HepG2 (cell line): ENCODE results near the gene UGT1A3. TPM values are rescaled to one million over a fixed set of nuclear protein-coding genes. Genes with fewer than 3 reads are reported as not detected.

ENCODE experiments used
- ATAC-seq: fragments of 200-7000 bp; cut with Tn5 transposase; 3 replicates; pipeline ENCODE4 v1.9.1; 2020; ENCODE audit warnings: mild to moderate bottlenecking, moderate library complexity
- BruUV-seq: library from RNA; stranded (reverse); fragments of 400-500 nt; replicated peaks from 2 replicates; lab custom pipeline; 2021; lab: Mats Ljungman, UMichigan
- CTCF ChIA-PET: fragments of 300-600 bp; formaldehyde crosslinking; extraction: SDS; loops from one replicate; lab custom pipeline; 2021; ENCODE audit warnings: low total read pairs, inconsistent platforms, low intra/inter-chr PET ratio; lab: Yijun Ruan, JAX
- POLR2A ChIA-PET: fragments of 350-600 bp; sonication (Branson Sonifier 250); formaldehyde crosslinking; loops from one replicate; lab custom pipeline; 2020; ENCODE audit warnings: antibody characterized with exemption, inconsistent platforms; lab: Yijun Ruan, JAX
- DNase-seq: peaks from one replicate; pipeline ENCODE4 v3.0.0-alpha.2; 2015; ENCODE audit warnings: low spot score
- FAIRE-seq: peaks from 3 replicates; lab custom pipeline; 2011; peaks lifted over from hg19 to GRCh38; lab: Jason Lieb, UNC
- H2AFZ ChIP-seq: one replicate; pipeline ENCODE4 v1.6.1; 2011; ENCODE audit warnings: low read length, inconsistent platforms
- H3K27ac ChIP-seq: fragments of 300-600 bp; 3 replicates; pipeline ENCODE4 v1.8.0; 2011; ENCODE audit warnings: mixed run types, mild to moderate bottlenecking, mixed read lengths, low read length, inconsistent platforms; ENCODE audit not compliant: insufficient read depth; ENCODE audit errors: extremely low read length
- H3K27me3 ChIP-seq, 2 experiments: fragments of 200-600 bp in 1 of 2; 2 replicates in 1 of 2; 3 replicates in 1 of 2; pipeline versions ENCODE4 v1.6.0 to v1.8.0; 2011; ENCODE audit warnings: low read length in 2 of 2, mild to moderate bottlenecking in 2 of 2, moderate library complexity in 2 of 2, inconsistent platforms in 1 of 2; ENCODE audit not compliant: insufficient read depth in 2 of 2, control insufficient read depth in 1 of 2
- H3K36me3 ChIP-seq, 2 experiments: fragments of 200-600 bp in 1 of 2; replicated peaks in 1 of 2; 2 replicates in 1 of 2; 3 replicates in 1 of 2; pipeline versions ENCODE4 v1.5.1 to v1.8.0; 2011; ENCODE audit warnings: low read length in 2 of 2, inconsistent platforms in 1 of 2; ENCODE audit not compliant: insufficient read depth in 2 of 2, control insufficient read depth in 1 of 2
- H3K4me1 ChIP-seq: 2 replicates; pipeline ENCODE4 v1.5.1; 2012; ENCODE audit warnings: low read length, inconsistent platforms; ENCODE audit not compliant: insufficient read depth
- H3K4me2 ChIP-seq: 2 replicates; pipeline ENCODE4 v1.6.0; 2011; ENCODE audit warnings: low read depth, low read length, inconsistent platforms
- H3K4me3 ChIP-seq, 3 experiments: fragments of 200-600 bp in 1 of 3; sonication (generic), shearing (Covaris generic) in 1 of 3; replicated peaks in 1 of 3; 2 replicates each; pipeline ENCODE4 v1.5.1; 2011 to 2016; ENCODE audit warnings: low read length in 3 of 3, inconsistent platforms in 2 of 3, low read depth in 2 of 3, mild to moderate bottlenecking in 2 of 3, control low read depth in 1 of 3, mixed read lengths in 1 of 3; ENCODE audit not compliant: insufficient read depth in 1 of 3
- H3K79me2 ChIP-seq: one replicate; pipeline ENCODE4 v1.6.1; 2011; ENCODE audit warnings: low read length, inconsistent platforms; ENCODE audit not compliant: insufficient read depth
- H3K9ac ChIP-seq: 2 replicates; pipeline ENCODE4 v1.6.0; 2011; ENCODE audit warnings: mild to moderate bottlenecking, low read depth, low read length, inconsistent platforms; ENCODE audit not compliant: insufficient read depth
- H3K9me3 ChIP-seq: 2 replicates; pipeline ENCODE4 v1.5.1; 2012; ENCODE audit warnings: mild to moderate bottlenecking, low read length
- H4K20me1 ChIP-seq: 2 replicates; pipeline ENCODE4 v1.6.0; 2011; ENCODE audit warnings: inconsistent platforms, mild to moderate bottlenecking, low read length, moderate library complexity; ENCODE audit not compliant: insufficient read depth
- IRX3 ChIP-seq: sonication (generic); formaldehyde crosslinking; IDR thresholded peaks from 2 replicates; pipeline ENCODE4 v1.8.1; 2023; ENCODE audit warnings: mild to moderate bottlenecking, low read depth, missing genetic modification reagents, borderline replicate concordance
- LBX2 ChIP-seq: sonication (generic); formaldehyde crosslinking; IDR thresholded peaks from 2 replicates; pipeline ENCODE4 v1.5.0; 2020; ENCODE audit warnings: missing genetic modification reagents, mild to moderate bottlenecking, borderline replicate concordance
- MTA3 ChIP-seq: sonication (generic); formaldehyde crosslinking; IDR thresholded peaks from 2 replicates; pipeline ENCODE4 v1.4.0; 2020; ENCODE audit warnings: missing genetic modification reagents
- MTERF4 ChIP-seq: sonication (generic); formaldehyde crosslinking; IDR thresholded peaks from 2 replicates; pipeline ENCODE4 v1.8.0; 2023; ENCODE audit warnings: mild to moderate bottlenecking, missing genetic modification reagents
- RNF2 ChIP-seq: fragments of 450-650 bp; conservative IDR thresholded peaks from 2 replicates; pipeline ENCODE4 v1.6.1; 2016; ENCODE audit warnings: low read depth
- SNAPC2 ChIP-seq: sonication (generic); formaldehyde crosslinking; IDR thresholded peaks from 2 replicates; pipeline ENCODE4 v1.8.1; 2022; ENCODE audit warnings: mild to moderate bottlenecking, missing genetic modification reagents
- ZFP37 ChIP-seq: sonication (generic); formaldehyde crosslinking; IDR thresholded peaks from 2 replicates; pipeline ENCODE4 v1.4.0; 2020; ENCODE audit warnings: missing genetic modification reagents, borderline replicate concordance
- WGBS: methylation state at CpG from one replicate; pipeline ENCODE4 v1.1.6; 2017; ENCODE audit warnings: low lambda C conversion rate; 5-methylcytosine and 5-hydroxymethylcytosine counted together
- in situ Hi-C: cut with HindIII; loops from 2 replicates; pipeline ENCODE4 v1.10.0; 2017; ENCODE audit warnings: low pct_unique_long_range_greater_than_20kb; ENCODE audit not compliant: extremely low pct_ligation_motif_present
- intact Hi-C: fragments of 100-400 bp; cut with micrococcal nuclease; formaldehyde crosslinking; loops from one replicate; pipeline ENCODE4 v1.10.0; 2022; ENCODE audit not compliant: unreplicated experiment
- polyA plus RNA-seq, 8 experiments: library from polyadenylated mRNA; depleted of rRNA in 3 of 8; stranded (reverse) in 7 of 8; unstranded in 1 of 8; fragments of >200 nt; fragmentation: Illumina TruSeq in 4 of 8; extraction: Trizol in 4 of 8; gene quantifications; 2 replicates each; pipeline versions ENCODE4 v1.2.1 to v1.2.3, GENCODE V29; 2011 to 2016; ENCODE audit warnings: low read depth in 4 of 8, missing spikeins in 1 of 8, mixed read lengths in 1 of 8; ENCODE audit not compliant: insufficient read depth in 1 of 8
- total RNA-seq, 5 experiments: library from RNA; depleted of rRNA; stranded (reverse); fragments of >200 nt; fragmentation: Illumina TruSeq; extraction: Trizol; gene quantifications; 2 replicates each; pipeline ENCODE4 v1.2.3, GENCODE V29; 2016; ENCODE audit warnings: low read depth in 1 of 5
- TF ChIP-seq, protein P1 (sequence below): IDR thresholded peaks from 2 replicates; pipeline ENCODE4 v1.6.1; 2016; ENCODE audit warnings: missing biosample characterization, missing genetic modification reagents, low read depth
- TF ChIP-seq, protein P2 (sequence below): sonication (generic); formaldehyde crosslinking; IDR thresholded peaks from 2 replicates; pipeline ENCODE4 v1.5.1; 2020; ENCODE audit warnings: missing genetic modification reagents, mild to moderate bottlenecking, borderline replicate concordance

Gene UGT1A3
- total and polyA plus RNA-seq, 2 of the 13 experiments (the other 11 are each of a cell fraction or from before 2014, with no cell fraction given), result not detected

DNA sequence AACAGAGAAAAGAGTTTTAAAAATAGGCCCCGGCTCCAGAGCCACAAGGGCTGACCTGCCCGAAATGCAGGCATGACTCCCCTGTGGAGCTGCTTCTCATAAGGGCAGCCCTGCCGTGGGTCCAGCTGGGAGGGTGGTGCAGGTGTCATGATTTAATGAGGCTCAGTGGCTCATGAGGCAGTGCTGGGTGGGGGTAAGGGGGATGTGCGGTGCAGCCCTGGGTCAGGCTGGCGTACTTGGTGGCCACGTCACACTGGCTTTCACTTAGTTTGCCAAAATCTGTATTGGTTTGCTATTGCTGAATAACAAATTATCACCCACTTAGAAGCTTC lies 91.9 kb downstream of the UGT1A3 start:
- ATAC-seq (no peak), FAIRE-seq (no peak), DNase-seq (no peak)
- Histone ChIP-seq H4K20me1 (no peaks in the 10 kb centered on the region), H3K36me3 (no peaks in the 10 kb centered on the region), H3K79me2 (no peaks in the 10 kb centered on the region), H3K4me1 (peaks cover 23% of the 10 kb centered on the region), H3K27ac (no peak overlapping the region), H3K4me2 (no peak overlapping the region), H3K27me3 (peaks cover 8 to 34% of the 10 kb centered on the region in 2 experiments), H2AFZ (no peak overlapping the region), H3K9ac (no peak overlapping the region), H3K9me3 (no peaks in the 10 kb centered on the region), H3K4me3 (no peak overlapping the region)
- TF ChIP-seq MTA3 (CRISPR knock-in tag), result no peak
- no peak for TF ChIP-seq IRX3 (CRISPR knock-in tag)
- TF ChIP-seq SNAPC2 (CRISPR knock-in tag), result no peak
- no peak for TF ChIP-seq RNF2
- no peak for TF ChIP-seq ZFP37 (CRISPR knock-in tag)
- no peak for TF ChIP-seq MTERF4
- no peak for TF ChIP-seq LBX2
- TF ChIP-seq, protein P1, sequence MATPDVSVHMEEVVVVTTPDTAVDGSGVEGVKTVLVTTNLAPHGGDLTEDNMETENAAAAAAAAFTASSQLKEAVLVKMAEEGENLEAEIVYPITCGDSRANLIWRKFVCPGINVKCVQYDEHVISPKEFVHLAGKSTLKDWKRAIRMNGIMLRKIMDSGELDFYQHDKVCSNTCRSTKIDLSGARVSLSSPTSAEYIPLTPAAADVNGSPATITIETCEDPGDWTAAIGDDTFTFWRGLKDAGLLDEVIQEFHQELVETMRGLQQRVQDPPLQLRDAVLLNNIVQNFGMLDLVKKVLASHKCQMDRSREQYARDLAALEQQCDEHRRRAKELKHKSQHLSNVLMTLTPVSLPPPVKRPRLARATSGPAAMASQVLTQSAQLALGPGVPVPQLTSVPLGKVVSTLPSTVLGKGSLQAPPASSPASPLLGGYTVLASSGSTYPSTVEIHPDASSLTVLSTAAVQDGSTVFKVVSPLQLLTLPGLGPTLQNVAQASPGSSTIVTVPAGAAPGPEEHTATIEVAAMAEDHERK, result no peak
- TF ChIP-seq, protein P2, sequence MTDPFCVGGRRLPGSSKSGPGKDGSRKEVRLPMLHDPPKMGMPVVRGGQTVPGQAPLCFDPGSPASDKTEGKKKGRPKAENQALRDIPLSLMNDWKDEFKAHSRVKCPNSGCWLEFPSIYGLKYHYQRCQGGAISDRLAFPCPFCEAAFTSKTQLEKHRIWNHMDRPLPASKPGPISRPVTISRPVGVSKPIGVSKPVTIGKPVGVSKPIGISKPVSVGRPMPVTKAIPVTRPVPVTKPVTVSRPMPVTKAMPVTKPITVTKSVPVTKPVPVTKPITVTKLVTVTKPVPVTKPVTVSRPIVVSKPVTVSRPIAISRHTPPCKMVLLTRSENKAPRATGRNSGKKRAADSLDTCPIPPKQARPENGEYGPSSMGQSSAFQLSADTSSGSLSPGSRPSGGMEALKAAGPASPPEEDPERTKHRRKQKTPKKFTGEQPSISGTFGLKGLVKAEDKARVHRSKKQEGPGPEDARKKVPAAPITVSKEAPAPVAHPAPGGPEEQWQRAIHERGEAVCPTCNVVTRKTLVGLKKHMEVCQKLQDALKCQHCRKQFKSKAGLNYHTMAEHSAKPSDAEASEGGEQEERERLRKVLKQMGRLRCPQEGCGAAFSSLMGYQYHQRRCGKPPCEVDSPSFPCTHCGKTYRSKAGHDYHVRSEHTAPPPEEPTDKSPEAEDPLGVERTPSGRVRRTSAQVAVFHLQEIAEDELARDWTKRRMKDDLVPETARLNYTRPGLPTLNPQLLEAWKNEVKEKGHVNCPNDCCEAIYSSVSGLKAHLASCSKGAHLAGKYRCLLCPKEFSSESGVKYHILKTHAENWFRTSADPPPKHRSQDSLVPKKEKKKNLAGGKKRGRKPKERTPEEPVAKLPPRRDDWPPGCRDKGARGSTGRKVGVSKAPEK (CRISPR knock-in tag), result no peak
- ChIA-PET CTCF (no interaction called here), POLR2A (no interaction called here)
- WGBS, result 79% methylated on average over 4 of the region's 6 CpGs
- in situ Hi-C loops, result no loop called here
- no TSS peak for BruUV-seq
- intact Hi-C loops, result no loop called here
